HepG2 (cell line): Measurements from ENCODE around the gene SLC16A5. TPM values are rescaled to one million over a fixed set of nuclear protein-coding genes. Genes with fewer than 3 reads are reported as not detected.

Experiments used
- GTF2F1 ChIP-seq: fragments of 150-350 bp; IDR thresholded peaks from 2 replicates; pipeline ENCODE4 v1.6.1; 2014; ENCODE audit warnings: low read length
- KAT8 ChIP-seq: IDR thresholded peaks from 2 replicates; pipeline ENCODE4 v1.6.1; 2016; ENCODE audit warnings: missing genetic modification reagents, missing compliant biosample characterization
- MBD4 ChIP-seq: IDR thresholded peaks from 2 replicates; pipeline ENCODE4 v1.6.1; 2012; ENCODE audit warnings: low read length, inconsistent platforms, borderline replicate concordance
- NR2F2 ChIP-seq: IDR thresholded peaks from 2 replicates; pipeline ENCODE4 v1.6.1; 2012; ENCODE audit warnings: low read depth, inconsistent platforms, borderline replicate concordance
- POLR2AphosphoS2 ChIP-seq: IDR thresholded peaks from 2 replicates; pipeline ENCODE4 v1.6.1; 2011; ENCODE audit warnings: low read depth, low read length, improper control_type of control experiment
- SETDB1 ChIP-seq: sonication (generic); formaldehyde crosslinking; IDR thresholded peaks from 2 replicates; pipeline ENCODE4 v1.5.1; 2020; ENCODE audit warnings: missing genetic modification reagents, mild to moderate bottlenecking, borderline replicate concordance
- TCF7 ChIP-seq: sonication (generic); IDR thresholded peaks from 2 replicates; pipeline ENCODE4 v1.6.1; 2016; ENCODE audit warnings: antibody characterized with exemption, low read depth
- ZBTB34 ChIP-seq: sonication (generic); formaldehyde crosslinking; IDR thresholded peaks from 2 replicates; pipeline ENCODE4 v1.8.0; 2022; ENCODE audit warnings: mild to moderate bottlenecking, missing genetic modification reagents
- ZIK1 ChIP-seq: sonication (generic); formaldehyde crosslinking; IDR thresholded peaks from 2 replicates; pipeline ENCODE4 v1.5.0; 2020; ENCODE audit warnings: mild to moderate bottlenecking, low read depth, missing genetic modification reagents, borderline replicate concordance
- ZNF10 ChIP-seq: sonication (generic); formaldehyde crosslinking; IDR thresholded peaks from 2 replicates; pipeline ENCODE4 v1.4.0; 2020; ENCODE audit warnings: mild to moderate bottlenecking, low read depth, missing genetic modification reagents, borderline replicate concordance
- ZNF136 ChIP-seq: sonication (generic); formaldehyde crosslinking; IDR thresholded peaks from 2 replicates; pipeline ENCODE4 v1.8.1; 2022; ENCODE audit warnings: low read depth, mild to moderate bottlenecking, moderate library complexity, missing genetic modification reagents
- ZNF30 ChIP-seq: sonication (generic); formaldehyde crosslinking; IDR thresholded peaks from 2 replicates; pipeline ENCODE4 v1.5.0; 2020; ENCODE audit warnings: mild to moderate bottlenecking, missing genetic modification reagents
- ZNF350 ChIP-seq: sonication (generic); formaldehyde crosslinking; IDR thresholded peaks from 2 replicates; pipeline ENCODE4 v1.4.0; 2020; ENCODE audit warnings: mild to moderate bottlenecking, low read depth, missing genetic modification reagents, borderline replicate concordance
- ZNF383 ChIP-seq: sonication (generic); formaldehyde crosslinking; IDR thresholded peaks from 2 replicates; pipeline ENCODE4 v1.4.0; 2020; ENCODE audit warnings: missing genetic modification reagents, mild to moderate bottlenecking, borderline replicate concordance
- ZNF605 ChIP-seq: sonication (generic); formaldehyde crosslinking; IDR thresholded peaks from 2 replicates; pipeline ENCODE4 v1.8.0; 2022; ENCODE audit warnings: mild to moderate bottlenecking, missing genetic modification reagents
- ZNF792 ChIP-seq: IDR thresholded peaks from 2 replicates; pipeline ENCODE4 v1.6.1; 2016
- ZSCAN29 ChIP-seq: sonication (generic); formaldehyde crosslinking; conservative IDR thresholded peaks from 2 replicates; pipeline ENCODE4 v1.4.0; 2020; ENCODE audit warnings: mild to moderate bottlenecking, missing genetic modification reagents
- polyA plus RNA-seq, 8 experiments: library from polyadenylated mRNA; depleted of rRNA in 3 of 8; stranded (reverse) in 7 of 8; unstranded in 1 of 8; fragments of >200 nt; fragmentation: Illumina TruSeq in 4 of 8; extraction: Trizol in 4 of 8; gene quantifications; 2 replicates each; pipeline versions ENCODE4 v1.2.1 to v1.2.3, GENCODE V29; 2011 to 2016; ENCODE audit warnings: low read depth in 4 of 8, missing spikeins in 1 of 8, mixed read lengths in 1 of 8; ENCODE audit not compliant: insufficient read depth in 1 of 8
- total RNA-seq, 5 experiments: library from RNA; depleted of rRNA; stranded (reverse); fragments of >200 nt; fragmentation: Illumina TruSeq; extraction: Trizol; gene quantifications; 2 replicates each; pipeline ENCODE4 v1.2.3, GENCODE V29; 2016; ENCODE audit warnings: low read depth in 1 of 5
- TF ChIP-seq, protein P1 (sequence below): sonication (generic); formaldehyde crosslinking; IDR thresholded peaks from 2 replicates; pipeline ENCODE4 v1.8.0; 2022; ENCODE audit warnings: missing genetic modification reagents, mild to moderate bottlenecking, inconsistent platforms, borderline replicate concordance
- TF ChIP-seq, protein P2 (sequence below): sonication (generic); formaldehyde crosslinking; IDR thresholded peaks from 2 replicates; pipeline ENCODE4 v1.4.0; 2020; ENCODE audit warnings: missing genetic modification reagents
- TF ChIP-seq, protein P3 (sequence below): sonication (generic); formaldehyde crosslinking; IDR thresholded peaks from 2 replicates; pipeline ENCODE4 v1.8.1; 2023; ENCODE audit warnings: mild to moderate bottlenecking, missing genetic modification reagents
- TF ChIP-seq, protein P4 (sequence below), 2 experiments: sonication (generic) in 1 of 2; formaldehyde crosslinking in 1 of 2; IDR thresholded peaks; 2 replicates each; pipeline versions ENCODE4 v1.4.0 to v1.6.1; 2018 to 2020; ENCODE audit warnings: missing genetic modification reagents in 2 of 2, borderline replicate concordance in 1 of 2, low read depth in 1 of 2, mild to moderate bottlenecking in 1 of 2, missing biosample characterization in 1 of 2
- TF ChIP-seq, protein P5 (sequence below): sonication (generic); formaldehyde crosslinking; IDR thresholded peaks from 2 replicates; pipeline ENCODE4 v1.8.0; 2022; ENCODE audit warnings: mild to moderate bottlenecking, missing genetic modification reagents, moderate library complexity

Gene SLC16A5
- total and polyA plus RNA-seq, 2 of the 13 experiments (the other 11 are each of a cell fraction or from before 2014, with no cell fraction given): 0.69 to 5.6 TPM

GRCh38 chr17:75046407-75047289, 41.1 kb upstream of the SLC16A5 start, which contains the start of the genes ATP5PD and KCTD2 (continued):
- TF ChIP-seq, protein P1, sequence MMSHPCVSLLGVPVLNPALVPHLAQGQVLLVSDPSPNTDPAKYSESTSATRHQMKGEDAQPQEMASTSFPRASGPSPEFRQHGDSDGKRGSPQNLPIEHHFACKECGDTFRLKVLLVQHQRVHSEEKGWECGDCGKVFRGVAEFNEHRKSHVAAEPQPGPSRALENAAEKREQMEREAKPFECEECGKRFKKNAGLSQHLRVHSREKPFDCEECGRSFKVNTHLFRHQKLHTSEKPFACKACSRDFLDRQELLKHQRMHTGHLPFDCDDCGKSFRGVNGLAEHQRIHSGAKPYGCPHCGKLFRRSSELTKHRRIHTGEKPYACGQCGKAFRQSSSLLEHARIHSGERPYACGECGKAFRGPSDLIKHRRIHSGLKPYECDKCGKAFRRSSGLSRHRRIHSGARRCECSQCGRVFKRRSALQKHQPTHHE: peak; percentile 97; the same call in 1 of the 2 replicates
- TF ChIP-seq NR2F2 (no peak), ZIK1 (CRISPR knock-in tag) (peak; percentile 48; the same call in 1 of the 2 replicates), TCF7 (peak; percentile 22; the same call in 1 of the 2 replicates), POLR2AphosphoS2 (peak; percentile 84), GTF2F1 (no peak), ZNF383 (CRISPR knock-in tag) (no peak), ZSCAN29 (CRISPR knock-in tag) (peak; percentile 56; the same call in 1 of the 2 replicates), MBD4 (no peak), ZBTB34 (CRISPR knock-in tag) (no peak), ZNF792 (CRISPR knock-in tag) (peak; percentile 75; the same call in 1 of the 2 replicates), ZNF10 (CRISPR knock-in tag) (no peak), ZNF350 (CRISPR knock-in tag) (peak; percentile 89), KAT8 (CRISPR knock-in tag) (peak; percentile 92), ZNF605 (CRISPR knock-in tag) (peak; percentile 83), SETDB1 (no peak), ZNF136 (CRISPR knock-in tag) (peak; percentile 86; the same call in 1 of the 2 replicates), ZNF30 (CRISPR knock-in tag) (0 out of 2 replicates have a peak, but pooled peaks have one; percentile 66)
- TF ChIP-seq, protein P2, sequence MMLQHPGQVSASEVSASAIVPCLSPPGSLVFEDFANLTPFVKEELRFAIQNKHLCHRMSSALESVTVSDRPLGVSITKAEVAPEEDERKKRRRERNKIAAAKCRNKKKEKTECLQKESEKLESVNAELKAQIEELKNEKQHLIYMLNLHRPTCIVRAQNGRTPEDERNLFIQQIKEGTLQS (CRISPR knock-in tag): no peak
- TF ChIP-seq, protein P3, sequence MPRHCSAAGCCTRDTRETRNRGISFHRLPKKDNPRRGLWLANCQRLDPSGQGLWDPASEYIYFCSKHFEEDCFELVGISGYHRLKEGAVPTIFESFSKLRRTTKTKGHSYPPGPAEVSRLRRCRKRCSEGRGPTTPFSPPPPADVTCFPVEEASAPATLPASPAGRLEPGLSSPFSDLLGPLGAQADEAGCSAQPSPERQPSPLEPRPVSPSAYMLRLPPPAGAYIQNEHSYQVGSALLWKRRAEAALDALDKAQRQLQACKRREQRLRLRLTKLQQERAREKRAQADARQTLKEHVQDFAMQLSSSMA (CRISPR knock-in tag): 0 out of 2 replicates have a peak, but pooled peaks have one; percentile 92
- TF ChIP-seq, protein P4, sequence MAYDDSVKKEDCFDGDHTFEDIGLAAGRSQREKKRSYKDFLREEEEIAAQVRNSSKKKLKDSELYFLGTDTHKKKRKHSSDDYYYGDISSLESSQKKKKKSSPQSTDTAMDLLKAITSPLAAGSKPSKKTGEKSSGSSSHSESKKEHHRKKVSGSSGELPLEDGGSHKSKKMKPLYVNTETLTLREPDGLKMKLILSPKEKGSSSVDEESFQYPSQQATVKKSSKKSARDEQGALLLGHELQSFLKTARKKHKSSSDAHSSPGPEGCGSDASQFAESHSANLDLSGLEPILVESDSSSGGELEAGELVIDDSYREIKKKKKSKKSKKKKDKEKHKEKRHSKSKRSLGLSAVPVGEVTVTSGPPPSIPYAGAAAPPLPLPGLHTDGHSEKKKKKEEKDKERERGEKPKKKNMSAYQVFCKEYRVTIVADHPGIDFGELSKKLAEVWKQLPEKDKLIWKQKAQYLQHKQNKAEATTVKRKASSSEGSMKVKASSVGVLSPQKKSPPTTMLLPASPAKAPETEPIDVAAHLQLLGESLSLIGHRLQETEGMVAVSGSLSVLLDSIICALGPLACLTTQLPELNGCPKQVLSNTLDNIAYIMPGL (CRISPR knock-in tag; IDR thresholded peaks at IDR 0.05; ENCODE audit: borderline replicate concordance in 1 of 2, low read depth in 1 of 2): peak; percentile 93 to 95
- TF ChIP-seq, protein P5, sequence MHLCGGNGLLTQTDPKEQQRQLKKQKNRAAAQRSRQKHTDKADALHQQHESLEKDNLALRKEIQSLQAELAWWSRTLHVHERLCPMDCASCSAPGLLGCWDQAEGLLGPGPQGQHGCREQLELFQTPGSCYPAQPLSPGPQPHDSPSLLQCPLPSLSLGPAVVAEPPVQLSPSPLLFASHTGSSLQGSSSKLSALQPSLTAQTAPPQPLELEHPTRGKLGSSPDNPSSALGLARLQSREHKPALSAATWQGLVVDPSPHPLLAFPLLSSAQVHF (CRISPR knock-in tag): no peak
